Duodenal mucosa (tissue), 2 donors: ENCODE data around the gene WNT5A.

Experiments used
- H3K27ac ChIP-seq: one replicate; pipeline ENCODE4 v1.7.0; 2013; ENCODE audit warnings: low read depth, low read length
- H3K27me3 ChIP-seq, 2 donors: one replicate each; pipeline ENCODE4 v1.7.0; 2013; ENCODE audit warnings: low read length in 2 of 2, control low read depth in 1 of 2; ENCODE audit not compliant: insufficient read depth in 2 of 2, control insufficient read depth in 1 of 2
- H3K36me3 ChIP-seq, 2 donors: one replicate each; pipeline ENCODE4 v1.7.0; 2013; ENCODE audit warnings: low read length in 2 of 2, control low read depth in 1 of 2; ENCODE audit not compliant: insufficient read depth in 2 of 2, control insufficient read depth in 1 of 2
- H3K4me1 ChIP-seq, 2 donors: one replicate each; pipeline ENCODE4 v1.7.0; 2013; ENCODE audit warnings: low read length in 2 of 2, control low read depth in 1 of 2; ENCODE audit not compliant: insufficient read depth in 2 of 2, control insufficient read depth in 1 of 2
- H3K4me3 ChIP-seq, 2 donors: one replicate each; pipeline ENCODE4 v1.7.0; 2013; ENCODE audit warnings: low read length in 2 of 2, low read depth in 1 of 2
- H3K9ac ChIP-seq, 2 donors: one replicate each; pipeline ENCODE4 v1.7.0; 2013; ENCODE audit warnings: low read length in 2 of 2, low read depth in 1 of 2
- H3K9me3 ChIP-seq, 2 donors: one replicate each; pipeline ENCODE4 v1.7.0; 2013; ENCODE audit warnings: low read length in 2 of 2, control low read depth in 1 of 2; ENCODE audit not compliant: control insufficient read depth in 1 of 2

Gene WNT5A

DNA sequence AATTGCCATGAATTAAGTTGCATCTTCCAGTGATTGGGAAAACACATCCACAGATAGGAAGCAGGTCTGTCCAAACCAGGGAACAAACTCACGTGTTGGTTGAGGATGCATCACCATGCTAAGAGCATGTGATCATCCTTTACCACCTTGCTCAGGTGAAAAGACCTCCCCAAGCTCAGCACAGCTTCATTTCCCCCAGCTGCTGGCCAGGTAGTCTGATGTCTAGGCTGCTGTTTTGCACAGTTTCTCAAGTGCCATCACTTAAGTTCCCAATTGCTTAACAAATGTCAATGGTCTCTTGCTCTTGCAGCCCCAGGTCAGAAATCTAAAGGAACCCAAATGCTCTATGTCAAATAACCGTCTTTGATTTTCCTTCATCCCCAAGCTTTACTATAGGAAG lies 34.2 kb downstream of the WNT5A start:
- Histone ChIP-seq H3K27me3 (peaks cover 0 to 5% of the 10 kb centered on the region in 2 donors), H3K4me3 (no peak overlapping the region), H3K9me3 (no peaks in the 10 kb centered on the region)

DNA sequence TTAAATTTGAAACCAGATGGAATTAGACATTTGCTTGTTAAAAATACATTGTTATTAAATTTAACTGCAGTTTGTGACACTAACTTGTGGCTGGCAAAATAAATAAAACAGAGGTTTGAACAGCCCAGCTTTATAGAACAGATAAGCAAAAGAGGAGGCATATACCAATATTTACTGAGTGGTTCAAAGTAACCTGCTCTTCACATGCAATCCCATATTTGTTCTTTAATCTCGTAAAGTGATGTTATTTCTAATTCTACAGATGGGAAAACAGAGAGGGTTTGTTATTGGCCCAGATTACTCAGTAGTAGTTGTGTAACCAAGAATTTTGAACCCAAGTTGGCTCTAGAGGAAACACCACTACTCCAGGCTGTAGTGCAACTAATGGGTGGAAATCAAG lies 37.6 kb downstream of the WNT5A start:
- Histone ChIP-seq H3K36me3 (no peaks in the 10 kb centered on the region), H3K27me3 (no peaks in the 10 kb centered on the region), H3K4me1 (peaks cover 16 to 18% of the 10 kb centered on the region in 2 donors), H3K9ac (no peak overlapping the region), H3K4me3 (no peak overlapping the region), H3K9me3 (no peaks in the 10 kb centered on the region), H3K27ac (no peak overlapping the region)

More for the DNA sequence above, 34.2 kb downstream of the WNT5A start:
- Histone ChIP-seq H3K9ac (no peak overlapping the region), H3K36me3 (no peaks in the 10 kb centered on the region), H3K27ac (no peak overlapping the region), H3K4me1 (no peaks in the 10 kb centered on the region)

- H3K36me3 ChIP-seq: no peaks in the 10 kb centered on the region
- H3K27me3 ChIP-seq: no peaks in the 10 kb centered on the region
- H3K9ac ChIP-seq: no peak overlapping the region
- H3K27ac ChIP-seq: no peak overlapping the region
- H3K4me1 ChIP-seq: peaks cover 16 to 20% of the 10 kb centered on the region in 2 donors
- H3K4me3 ChIP-seq: no peak overlapping the region
- no peaks in the 10 kb centered on the region for H3K9me3 ChIP-seq
These were observed 40.3 kb downstream of the WNT5A start for GRCh38 chr3:55446850-55447249.

DNA sequence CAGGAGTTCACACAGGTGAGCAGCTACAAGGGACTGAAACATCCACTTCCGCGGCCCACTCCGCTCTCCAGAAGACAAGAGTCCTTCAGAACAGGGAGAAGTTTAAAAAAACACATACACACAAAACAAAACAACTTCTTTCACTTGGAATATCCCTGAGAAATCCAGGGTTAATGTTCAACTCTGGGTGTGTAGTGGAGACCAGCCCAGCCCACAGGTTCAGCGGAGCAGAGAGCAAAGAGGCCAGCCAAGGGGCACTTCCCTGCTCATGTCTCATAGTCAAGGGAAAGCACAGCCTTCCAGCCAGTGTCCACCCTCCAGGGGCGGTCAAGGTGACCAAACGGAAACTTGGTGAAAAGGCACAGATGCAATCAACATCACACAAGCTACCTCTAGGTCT lies 41.6 kb downstream of the WNT5A start:
- Histone ChIP-seq H3K9ac (no peak overlapping the region), H3K36me3 (no peaks in the 10 kb centered on the region), H3K4me1 (peaks cover 16 to 20% of the 10 kb centered on the region in 2 donors), H3K27me3 (no peaks in the 10 kb centered on the region), H3K27ac (no peak overlapping the region), H3K9me3 (no peaks in the 10 kb centered on the region), H3K4me3 (peak overlapping the region; percentile 13 to 24)

DNA sequence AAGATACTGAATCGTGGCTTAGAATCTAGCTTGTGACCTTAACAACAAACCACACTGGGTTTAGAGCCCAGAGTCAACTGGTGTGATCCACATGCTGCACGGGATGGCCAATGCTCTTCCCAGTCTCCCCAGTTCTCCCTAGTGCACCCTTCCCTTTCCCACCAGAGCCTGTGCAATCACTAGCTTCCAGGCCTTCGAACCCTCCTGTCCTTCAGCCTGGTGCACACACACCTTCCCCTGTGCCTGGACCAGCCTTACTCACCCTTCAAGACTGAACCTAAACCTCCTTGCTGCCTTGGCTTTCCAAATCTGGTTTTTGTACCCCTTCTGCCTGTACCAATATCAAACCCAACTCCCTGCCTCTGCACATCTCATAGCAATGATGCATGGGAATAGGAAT lies 43.8 kb downstream of the WNT5A start:
- no peak overlapping the region for H3K9ac ChIP-seq
- peaks cover 16 to 20% of the 10 kb centered on the region in 2 donors for H3K4me1 ChIP-seq
- no peaks in the 10 kb centered on the region for H3K36me3 ChIP-seq
- no peaks in the 10 kb centered on the region for H3K27me3 ChIP-seq
- H3K4me3 ChIP-seq: no peak overlapping the region
- H3K9me3 ChIP-seq: no peaks in the 10 kb centered on the region
- no peak overlapping the region for H3K27ac ChIP-seq

GRCh38 chr3:55442861-55443260 lies 44.2 kb downstream of the WNT5A start:
- Histone ChIP-seq H3K27me3 (no peaks in the 10 kb centered on the region), H3K9ac (no peak overlapping the region), H3K4me3 (no peak overlapping the region), H3K27ac (no peak overlapping the region), H3K36me3 (no peaks in the 10 kb centered on the region), H3K9me3 (no peaks in the 10 kb centered on the region), H3K4me1 (peaks cover 16 to 20% of the 10 kb centered on the region in 2 donors)

DNA sequence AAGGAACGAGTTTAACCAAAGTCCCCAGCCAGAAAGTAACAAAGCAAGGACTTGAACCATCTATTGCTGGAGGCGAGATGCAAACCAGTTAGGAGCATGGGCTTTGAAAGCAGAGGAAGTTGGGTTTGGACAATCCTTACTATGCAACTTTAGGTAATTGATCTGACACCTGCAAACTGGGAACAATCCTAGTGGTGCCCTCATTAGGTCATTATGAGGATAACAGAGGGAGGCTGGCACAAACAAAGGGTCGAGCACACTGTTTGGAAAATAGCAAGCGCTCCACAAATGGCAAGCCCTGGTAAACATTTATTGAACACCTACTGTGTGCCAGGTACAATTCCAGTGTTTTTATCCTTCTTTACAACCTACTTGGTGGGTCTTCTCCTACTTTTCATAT lies 45.6 kb downstream of the WNT5A start:
- Histone ChIP-seq H3K27ac (no peak overlapping the region), H3K9me3 (no peaks in the 10 kb centered on the region), H3K4me3 (no peak overlapping the region), H3K4me1 (peaks cover 8% of the 10 kb centered on the region in 2 donors), H3K9ac (no peak overlapping the region), H3K36me3 (no peaks in the 10 kb centered on the region), H3K27me3 (no peaks in the 10 kb centered on the region)

DNA sequence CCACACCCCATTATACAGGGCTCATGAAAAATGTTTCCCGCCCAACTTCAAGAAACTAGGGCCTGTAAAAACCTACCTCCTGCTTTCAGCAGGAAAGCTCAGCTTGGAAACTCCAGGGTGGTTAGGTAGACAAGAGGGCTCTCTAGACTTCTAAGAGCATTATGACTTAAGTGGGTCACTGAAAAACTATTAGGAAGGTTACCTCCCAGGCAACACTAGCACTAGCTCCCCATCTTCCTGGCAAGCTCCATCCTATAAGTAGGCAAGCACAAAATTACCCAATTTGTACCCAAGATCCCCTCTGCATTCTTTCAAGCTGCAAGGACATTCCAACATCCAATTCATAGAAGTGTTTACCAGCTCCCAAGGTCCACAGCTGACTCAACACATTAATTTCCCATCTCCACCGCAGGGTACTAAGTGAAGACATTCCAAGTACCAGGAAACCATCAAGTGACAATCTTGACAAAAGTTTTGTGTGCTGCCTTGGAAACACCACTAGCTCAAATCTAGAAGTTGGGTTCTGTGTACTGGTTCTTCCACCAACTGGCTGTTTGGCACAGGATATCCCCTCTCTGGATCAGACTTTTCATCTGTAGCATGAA lies 46.9 kb downstream of the WNT5A start:
- no peaks in the 10 kb centered on the region for H3K9me3 ChIP-seq

DNA sequence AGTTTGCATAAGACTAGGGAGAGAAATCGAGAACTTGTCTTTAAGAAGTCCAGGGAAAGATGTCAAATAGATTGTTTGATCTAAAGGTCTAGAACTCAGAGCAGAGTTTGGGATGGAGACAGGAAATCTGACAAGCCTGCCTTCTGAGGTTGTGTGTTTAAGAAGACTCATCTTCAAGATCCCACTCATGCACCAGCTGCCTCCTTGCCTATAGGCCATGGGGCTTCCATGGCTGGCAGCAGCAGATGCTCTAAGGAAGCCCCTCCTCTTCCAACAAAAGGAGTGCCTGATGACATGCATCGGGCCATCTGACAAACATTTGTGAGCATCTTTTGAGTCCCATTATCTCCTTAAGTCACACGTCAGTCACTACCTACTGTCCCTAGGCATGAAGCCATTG lies 47.4 kb downstream of the WNT5A start:
- H3K9ac ChIP-seq: no peak overlapping the region
- H3K4me3 ChIP-seq: no peak overlapping the region

More for the DNA sequence above, 46.9 kb downstream of the WNT5A start:
- Histone ChIP-seq H3K36me3 (no peaks in the 10 kb centered on the region), H3K27me3 (no peaks in the 10 kb centered on the region), H3K4me1 (peaks cover 0 to 6% of the 10 kb centered on the region in 2 donors), H3K27ac (no peak overlapping the region), H3K4me3 (no peak overlapping the region), H3K9ac (no peak overlapping the region)

DNA sequence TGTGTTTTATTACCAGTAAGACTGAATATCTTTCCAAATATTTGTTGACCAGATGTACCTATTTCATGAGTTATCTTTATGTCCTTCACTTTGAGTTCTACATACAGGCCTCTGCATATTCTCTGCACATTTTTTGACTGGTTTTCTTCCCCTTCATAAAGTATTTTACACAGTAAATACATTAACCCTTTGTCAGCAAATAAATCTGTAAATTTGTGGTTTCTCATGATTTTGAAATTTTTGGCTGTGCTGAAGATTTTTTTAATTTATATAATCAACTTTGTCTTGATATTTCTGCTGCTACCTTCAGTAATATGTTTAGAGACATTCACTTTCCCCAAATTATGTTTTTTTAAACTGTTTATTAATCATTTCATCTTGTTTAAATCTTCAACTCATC lies 50.5 kb downstream of the WNT5A start:
- Histone ChIP-seq H3K9me3 (no peaks in the 10 kb centered on the region), H3K4me1 (no peaks in the 10 kb centered on the region), H3K4me3 (no peak overlapping the region), H3K27ac (no peak overlapping the region), H3K27me3 (no peaks in the 10 kb centered on the region), H3K36me3 (no peaks in the 10 kb centered on the region), H3K9ac (no peak overlapping the region)

More for the DNA sequence above, 47.4 kb downstream of the WNT5A start:
- Histone ChIP-seq H3K27me3 (no peaks in the 10 kb centered on the region), H3K36me3 (no peaks in the 10 kb centered on the region), H3K4me1 (peaks cover 0 to 3% of the 10 kb centered on the region in 2 donors), H3K9me3 (no peaks in the 10 kb centered on the region), H3K27ac (no peak overlapping the region)

GRCh38 chr3:55435491-55435890 lies 51.6 kb downstream of the WNT5A start:
- no peak overlapping the region for H3K4me3 ChIP-seq
- H3K9ac ChIP-seq: no peak overlapping the region
- no peaks in the 10 kb centered on the region for H3K27me3 ChIP-seq
- H3K9me3 ChIP-seq: no peaks in the 10 kb centered on the region
- H3K36me3 ChIP-seq: no peaks in the 10 kb centered on the region
- H3K4me1 ChIP-seq: no peaks in the 10 kb centered on the region
- H3K27ac ChIP-seq: no peak overlapping the region
